PC-9 (cell line): ENCODE measurements around the gene CEBPB. TPM values are rescaled to one million over a fixed set of nuclear protein-coding genes. Genes with fewer than 3 reads are reported as not detected.

Experiments
- BruUV-seq: library from RNA; stranded (reverse); fragments of 400-500 nt; replicated peaks from 2 replicates; lab custom pipeline; 2021; lab: Mats Ljungman, UMichigan
- CTCF ChIA-PET: fragments of 300-600 bp; sonication (Branson Sonifier 250); formaldehyde crosslinking; loops from one replicate; lab custom pipeline; 2022; ENCODE audit warnings: antibody characterized with exemption; lab: Charles Lee
- POLR2A ChIA-PET: fragments of 300-600 bp; sonication (Branson Sonifier 250); formaldehyde crosslinking; loops from one replicate; lab custom pipeline; 2022; ENCODE audit warnings: antibody characterized with exemption; ENCODE audit not compliant: unreplicated experiment; lab: Charles Lee
- DNase-seq, 2 experiments: peaks; one replicate each; pipeline versions ENCODE4 v3.0.0 to v3.0.0-alpha.2; 2015 to 2022; ENCODE audit warnings: mixed read lengths in 1 of 2
- H2AFZ ChIP-seq: fragments of 200-600 bp; sonication (generic); 2 replicates; pipeline ENCODE4 v1.8.1; 2017; ENCODE audit warnings: antibody characterized with exemption
- H3F3A ChIP-seq: fragments of 200-600 bp; sonication (generic); 2 replicates; pipeline ENCODE4 v1.8.1; 2017; ENCODE audit warnings: antibody characterized with exemption, mild to moderate bottlenecking, low read depth; ENCODE audit not compliant: insufficient read depth
- H3K27ac ChIP-seq: fragments of 200-600 bp; sonication (generic); 2 replicates; pipeline ENCODE4 v1.6.1; 2016; ENCODE audit warnings: mixed run types
- H3K27me3 ChIP-seq: fragments of 200-600 bp; sonication (generic); 2 replicates; pipeline ENCODE4 v1.6.1; 2016; ENCODE audit warnings: low read depth, mixed run types; ENCODE audit not compliant: insufficient read depth
- H3K36me3 ChIP-seq: fragments of 200-600 bp; sonication (generic); 2 replicates; pipeline ENCODE4 v1.6.1; 2016; ENCODE audit warnings: low read depth, mixed run types
- H3K4me1 ChIP-seq: fragments of 200-600 bp; sonication (generic); replicated peaks from 2 replicates; pipeline ENCODE4 v1.6.1; 2016; ENCODE audit warnings: mixed run types; ENCODE audit not compliant: insufficient read depth
- H3K4me2 ChIP-seq: fragments of 200-600 bp; sonication (generic); 2 replicates; pipeline ENCODE4 v1.6.1; 2017; ENCODE audit warnings: mixed run types
- H3K4me3 ChIP-seq: fragments of 200-600 bp; sonication (generic); 2 replicates; pipeline ENCODE4 v1.6.1; 2016; ENCODE audit warnings: mixed run types
- H3K79me2 ChIP-seq: fragments of 200-600 bp; sonication (generic); 2 replicates; pipeline ENCODE4 v1.6.1; 2017; ENCODE audit warnings: low read depth, mixed run types
- H3K9me2 ChIP-seq: fragments of 200-600 bp; sonication (generic); 2 replicates; pipeline ENCODE4 v1.8.1; 2017; ENCODE audit warnings: mild to moderate bottlenecking; ENCODE audit not compliant: insufficient read depth
- H3K9me3 ChIP-seq: fragments of 200-600 bp; sonication (generic); 2 replicates; pipeline ENCODE4 v1.8.1; 2016; ENCODE audit warnings: low read depth; ENCODE audit not compliant: insufficient read depth
- H4K20me1 ChIP-seq: fragments of 200-600 bp; sonication (generic); 2 replicates; pipeline ENCODE4 v1.8.1; 2017; ENCODE audit not compliant: insufficient read depth
- CTCF ChIP-seq: fragments of 200-600 bp; sonication (generic); conservative IDR thresholded peaks from 2 replicates; pipeline ENCODE4 v1.6.1; 2017; ENCODE audit warnings: mixed run types, antibody characterized with exemption, mild to moderate bottlenecking, moderate library complexity
- EZH2 ChIP-seq: fragments of 200-600 bp; sonication (generic); IDR thresholded peaks from 2 replicates; pipeline ENCODE4 v1.8.0; 2017; ENCODE audit warnings: antibody characterized with exemption, low read depth
- intact Hi-C: fragments of 100-400 bp; cut with micrococcal nuclease; formaldehyde crosslinking; loops from one replicate; pipeline ENCODE4 v1.10.0; 2022; ENCODE audit not compliant: unreplicated experiment
- total RNA-seq: library from RNA; stranded (reverse); gene quantifications from 2 replicates; pipeline ENCODE4 v1.2.3, GENCODE V29; 2021

The CEBPB gene
- total RNA-seq, 1 experiment from 2014 or later: 112 TPM

GRCh38 chr20:50165684-50166554, 24.7 kb upstream of the CEBPB start:
- no peaks in the 10 kb centered on the region for H3K79me2 ChIP-seq
- H3K9me2 ChIP-seq: no peaks in the 10 kb centered on the region
- no peaks in the 10 kb centered on the region for H3K27me3 ChIP-seq
- peak; percentile 98 to 100 for DNase-seq
- peaks cover 27% of the 10 kb centered on the region for H3F3A ChIP-seq
- H4K20me1 ChIP-seq: no peaks in the 10 kb centered on the region
- H3K27ac ChIP-seq: peak overlapping the region; percentile 81
- H3K36me3 ChIP-seq: no peaks in the 10 kb centered on the region
- H3K4me3 ChIP-seq: peak overlapping the region; percentile 52
- no peaks in the 10 kb centered on the region for H3K9me3 ChIP-seq
- H3K4me1 ChIP-seq: peaks cover 45% of the 10 kb centered on the region
- ChIA-PET CTCF (interaction anchor here (0.5 to 1.4 kb wide), 6 partner anchors 11 to 276 kb away, joined by 3 to 13 read pairs (median 4); partner anchors contain the start of gene PEDS1), POLR2A (interaction anchor here (0.5 to 1.0 kb wide), 10 partner anchors 12 to 1344 kb away, joined by 3 to 6 read pairs (median 3); no protein-coding TSS in a partner anchor)
- H3K4me2 ChIP-seq: peak overlapping the region; percentile 84
- peak overlapping the region; percentile 59 for H2AFZ ChIP-seq
- intact Hi-C loops: loop anchor here (1.0 to 10.0 kb wide), 7 partner anchors 13 to 611 kb away; partner anchors contain the start of genes PEDS1, SNAI1 and SPATA2
- TF ChIP-seq CTCF (0 out of 2 replicates have a peak, but pooled peaks have one; percentile 14), EZH2 (no peak)
- BruUV-seq: no TSS peak

DNA sequence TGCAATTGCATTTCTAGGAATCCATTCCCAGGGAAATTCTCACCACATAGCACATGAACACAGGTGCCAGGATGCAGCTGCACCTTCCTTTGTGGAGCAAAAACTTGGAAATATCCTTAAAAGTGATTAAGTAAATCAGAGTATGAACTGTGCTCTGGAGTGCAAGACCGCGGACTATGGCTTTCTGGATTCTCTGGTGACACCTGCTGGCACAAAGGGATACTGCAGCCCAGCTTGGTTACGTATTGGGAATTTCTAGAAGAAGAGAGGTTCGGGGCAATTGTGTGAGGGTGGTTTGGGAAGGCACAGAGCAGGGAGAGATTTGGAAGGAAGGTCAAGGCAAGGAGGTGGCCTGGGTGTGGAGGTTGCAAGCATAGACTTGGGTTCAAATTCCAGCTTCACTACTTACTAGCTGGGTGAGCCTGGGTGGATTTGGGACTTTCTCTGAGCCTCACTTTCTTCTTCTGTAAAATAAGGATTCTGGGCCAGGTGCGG, 21.3 kb upstream of the CEBPB start:
- H3K4me1 ChIP-seq: peaks cover 47% of the 10 kb centered on the region
- no peaks in the 10 kb centered on the region for H3K27me3 ChIP-seq
- no peaks in the 10 kb centered on the region for H4K20me1 ChIP-seq
- intact Hi-C loops: loop anchor here (1.0 to 10.0 kb wide), 5 partner anchors 48 to 615 kb away; partner anchors contain the start of genes SNAI1 and SPATA2
- peaks cover 33% of the 10 kb centered on the region for H3F3A ChIP-seq
- H3K4me3 ChIP-seq: no peak overlapping the region
- POLR2A ChIA-PET: interaction anchor here (0.5 to 0.6 kb wide), 2 partner anchors 15 to 17 kb away, joined by 3 to 5 read pairs; no protein-coding TSS in a partner anchor
- H3K79me2 ChIP-seq: no peaks in the 10 kb centered on the region
- no TSS peak for BruUV-seq
- DNase-seq: peak; percentile 71 to 81
- CTCF ChIA-PET: interaction anchor here (0.6 to 2.4 kb wide), 4 partner anchors 14 to 114 kb away, joined by 3 to 18 read pairs (median 6); no protein-coding TSS in a partner anchor
- no peak overlapping the region for H3K4me2 ChIP-seq
- no peaks in the 10 kb centered on the region for H3K36me3 ChIP-seq
- TF ChIP-seq EZH2 (no peak), CTCF (peak; percentile 99)
- H2AFZ ChIP-seq: no peak overlapping the region
- H3K9me2 ChIP-seq: no peaks in the 10 kb centered on the region
- H3K27ac ChIP-seq: no peak overlapping the region
- H3K9me3 ChIP-seq: no peaks in the 10 kb centered on the region

DNA sequence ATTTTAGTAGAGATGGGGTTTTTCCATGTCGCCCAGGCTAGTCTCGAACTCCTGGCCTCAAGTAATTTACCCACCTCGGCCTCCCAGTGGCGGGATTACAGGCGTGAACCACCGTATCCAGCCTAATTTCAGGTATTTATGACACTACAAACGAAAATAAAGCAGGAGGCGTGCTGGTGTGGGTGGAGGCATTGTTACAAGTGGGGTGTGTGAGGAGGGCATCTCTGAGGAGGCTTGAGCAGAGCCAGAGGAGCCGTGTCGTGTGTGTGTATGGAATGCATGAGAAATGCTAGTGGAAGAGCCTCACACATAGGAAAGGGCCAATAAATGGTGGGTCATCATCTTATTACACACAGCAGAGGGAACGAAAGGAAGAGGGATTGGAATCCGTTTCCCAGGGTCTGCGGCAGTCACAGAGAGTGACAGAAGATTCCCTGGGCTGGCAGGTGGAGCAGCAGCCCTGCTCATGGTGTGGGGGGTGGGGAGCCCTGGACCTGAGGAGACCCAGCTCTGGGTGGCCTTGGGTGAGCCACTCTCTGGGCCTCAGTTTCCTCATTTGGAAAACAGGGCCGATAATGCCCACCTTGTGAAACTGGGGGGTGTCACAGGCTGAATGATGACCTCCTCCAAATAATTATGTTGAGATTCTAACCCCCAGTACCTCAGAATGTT, 19.9 kb upstream of the CEBPB start:
- Histone ChIP-seq H3F3A (peaks cover 26% of the 10 kb centered on the region), H3K9me2 (no peaks in the 10 kb centered on the region), H3K79me2 (no peaks in the 10 kb centered on the region), H3K27ac (no peak overlapping the region), H3K27me3 (no peaks in the 10 kb centered on the region), H2AFZ (no peak overlapping the region), H3K4me2 (no peak overlapping the region), H3K4me3 (no peak overlapping the region), H3K4me1 (peaks cover 35% of the 10 kb centered on the region), H3K36me3 (no peaks in the 10 kb centered on the region), H4K20me1 (no peaks in the 10 kb centered on the region), H3K9me3 (no peaks in the 10 kb centered on the region)
- no peak for DNase-seq
- BruUV-seq: no TSS peak
- POLR2A ChIA-PET: interaction anchor here (0.6 to 0.7 kb wide), 2 partner anchors 18 to 84 kb away, joined by 9 to 15 read pairs; no protein-coding TSS in a partner anchor
- CTCF ChIA-PET: interaction anchor here (0.6 to 2.2 kb wide), 4 partner anchors 14 to 565 kb away, joined by 3 to 15 read pairs (median 8); no protein-coding TSS in a partner anchor
- TF ChIP-seq CTCF (no peak), EZH2 (no peak)
- intact Hi-C loops: loop anchor here (10.0 kb wide), 1 partner anchor 836 kb away; no protein-coding TSS in a partner anchor
